IPS-18a (cell line): ENCODE data around the gene MKNK1.
A peak's percentile ranks its signal among the peaks of the same experiment; 100 is the strongest.

Experiments used
- H3K27ac ChIP-seq: one replicate; pipeline ENCODE4 v1.5.1; 2013; ENCODE audit warnings: low read length
- H3K27me3 ChIP-seq: one replicate; pipeline ENCODE4 v1.6.1; 2013; ENCODE audit warnings: mild to moderate bottlenecking, low read length; ENCODE audit not compliant: control insufficient read depth, insufficient read depth
- H3K36me3 ChIP-seq: one replicate; pipeline ENCODE4 v1.6.1; 2013; ENCODE audit warnings: low read depth, low read length; ENCODE audit not compliant: control insufficient read depth
- H3K4me1 ChIP-seq: one replicate; pipeline ENCODE4 v1.6.1; 2013; ENCODE audit warnings: low read depth, low read length; ENCODE audit not compliant: control insufficient read depth
- H3K4me3 ChIP-seq: one replicate; pipeline ENCODE4 v1.5.1; 2013; ENCODE audit warnings: low read length
- H3K9ac ChIP-seq: one replicate; pipeline ENCODE4 v1.6.1; 2013; ENCODE audit warnings: mild to moderate bottlenecking, low read length, moderate library complexity
- H3K9me3 ChIP-seq: one replicate; pipeline ENCODE4 v1.6.1; 2013; ENCODE audit warnings: low read depth, low read length; ENCODE audit not compliant: control insufficient read depth

Gene MKNK1

GRCh38 chr1:46522184-46522968 is 81.7 kb downstream of the MKNK1 start:
- Histone ChIP-seq H3K9ac (no peak overlapping the region), H3K4me1 (peaks cover 51% of the 10 kb centered on the region), H3K4me3 (no peak overlapping the region), H3K36me3 (no peaks in the 10 kb centered on the region), H3K27me3 (peaks cover 63% of the 10 kb centered on the region), H3K9me3 (no peaks in the 10 kb centered on the region), H3K27ac (no peak overlapping the region)

DNA sequence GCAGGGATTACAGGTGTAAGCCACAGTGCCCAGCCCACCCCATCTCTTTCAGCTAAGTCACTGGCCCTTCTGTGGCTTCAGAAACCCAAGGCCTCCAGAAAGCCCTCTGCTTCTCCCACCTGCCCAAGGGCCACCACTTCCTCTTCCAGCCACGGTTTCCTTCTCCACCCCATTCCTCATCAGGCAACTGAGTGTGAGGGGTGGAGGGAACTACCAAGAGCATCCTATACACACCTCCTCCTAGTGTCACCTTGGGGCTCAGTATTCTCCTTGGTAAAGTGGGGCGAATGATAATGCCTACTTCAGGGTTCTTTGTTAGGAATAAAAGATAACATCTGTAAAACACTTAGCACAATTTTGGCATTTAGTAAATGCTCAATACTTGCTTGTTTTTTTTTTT is 82.7 kb downstream of the MKNK1 start:
- Histone ChIP-seq H3K4me1 (peaks cover 52% of the 10 kb centered on the region), H3K27me3 (peaks cover 61% of the 10 kb centered on the region)

GRCh38 chr1:46520063-46520911 is 83.8 kb downstream of the MKNK1 start:
- H3K27me3 ChIP-seq, result peaks cover 61% of the 10 kb centered on the region
- no peak overlapping the region for H3K9ac ChIP-seq
- no peak overlapping the region for H3K27ac ChIP-seq
- no peaks in the 10 kb centered on the region for H3K9me3 ChIP-seq
- no peak overlapping the region for H3K4me3 ChIP-seq
- peaks cover 46% of the 10 kb centered on the region for H3K4me1 ChIP-seq
- no peaks in the 10 kb centered on the region for H3K36me3 ChIP-seq

More for the DNA sequence above, 82.7 kb downstream of the MKNK1 start:
- Histone ChIP-seq H3K9ac (no peak overlapping the region), H3K27ac (no peak overlapping the region), H3K36me3 (no peaks in the 10 kb centered on the region), H3K9me3 (no peaks in the 10 kb centered on the region), H3K4me3 (no peak overlapping the region)

GRCh38 chr1:46519209-46519608 is 84.9 kb downstream of the MKNK1 start:
- no peak overlapping the region for H3K27ac ChIP-seq
- peaks cover 61% of the 10 kb centered on the region for H3K27me3 ChIP-seq
- H3K36me3 ChIP-seq, result no peaks in the 10 kb centered on the region
- H3K4me1 ChIP-seq, result peaks cover 41% of the 10 kb centered on the region
- H3K9me3 ChIP-seq, result no peaks in the 10 kb centered on the region
- H3K9ac ChIP-seq, result no peak overlapping the region
- no peak overlapping the region for H3K4me3 ChIP-seq

- Histone ChIP-seq H3K27ac (no peak overlapping the region), H3K4me3 (no peak overlapping the region), H3K9ac (no peak overlapping the region), H3K4me1 (peaks cover 39% of the 10 kb centered on the region), H3K27me3 (peaks cover 50% of the 10 kb centered on the region), H3K36me3 (no peaks in the 10 kb centered on the region), H3K9me3 (no peaks in the 10 kb centered on the region)
Measured at GRCh38 chr1:46517932-46518498, 86.1 kb downstream of the MKNK1 start.

- H3K9ac ChIP-seq, result no peak overlapping the region
- peaks cover 30% of the 10 kb centered on the region for H3K4me1 ChIP-seq
Measured at GRCh38 chr1:46517010-46517600, 87.0 kb downstream of the MKNK1 start.

DNA sequence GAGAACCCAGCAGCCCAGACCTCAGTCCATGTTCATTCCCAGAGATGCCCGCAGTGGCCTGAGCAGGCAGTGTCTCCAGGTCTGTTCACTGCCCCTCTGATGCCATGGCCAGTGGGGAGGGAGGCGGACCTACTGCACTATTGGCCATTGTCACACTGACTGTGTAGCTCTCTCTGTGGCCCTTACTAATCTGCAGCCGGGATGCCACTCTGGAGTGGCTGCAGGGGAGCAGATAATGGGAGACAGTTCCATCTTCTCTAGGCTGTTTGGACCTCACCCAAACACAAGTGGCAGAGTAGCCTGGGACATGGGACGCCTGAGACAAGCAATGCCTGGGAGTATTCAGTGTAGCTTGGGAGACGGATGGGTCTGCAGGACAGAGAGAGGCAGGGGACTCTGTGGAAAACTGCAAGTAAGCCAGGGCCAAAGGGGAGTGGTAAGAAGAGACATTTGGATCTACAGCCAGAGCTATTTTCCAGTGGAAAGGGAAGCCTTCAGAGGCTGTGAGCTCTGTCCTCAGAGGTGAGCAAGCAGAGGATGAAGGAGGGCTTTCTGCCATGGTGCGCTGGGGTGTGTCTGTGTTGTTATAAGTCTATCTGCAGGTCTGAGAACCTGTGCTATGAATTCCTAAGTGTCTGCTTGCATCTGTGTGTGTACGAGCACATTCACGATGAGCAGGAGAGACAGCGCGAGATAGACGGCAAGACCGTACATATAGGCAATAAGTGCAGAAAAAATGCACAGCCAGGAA is 87.7 kb downstream of the MKNK1 start:
- peaks cover 35% of the 10 kb centered on the region for H3K4me1 ChIP-seq
- H3K36me3 ChIP-seq, result no peaks in the 10 kb centered on the region
- H3K4me3 ChIP-seq, result peak overlapping the region; percentile 15
- H3K9ac ChIP-seq, result no peak overlapping the region
- H3K27me3 ChIP-seq, result peaks cover 43% of the 10 kb centered on the region
- H3K9me3 ChIP-seq, result no peaks in the 10 kb centered on the region
- H3K27ac ChIP-seq, result no peak overlapping the region

More at GRCh38 chr1:46517010-46517600, 87.0 kb downstream of the MKNK1 start:
- no peak overlapping the region for H3K27ac ChIP-seq
- no peaks in the 10 kb centered on the region for H3K9me3 ChIP-seq
- H3K27me3 ChIP-seq, result peaks cover 42% of the 10 kb centered on the region
- no peaks in the 10 kb centered on the region for H3K36me3 ChIP-seq
- H3K4me3 ChIP-seq, result peak overlapping the region; percentile 15

GRCh38 chr1:46515576-46515975 is 88.5 kb downstream of the MKNK1 start:
- peaks cover 37% of the 10 kb centered on the region for H3K4me1 ChIP-seq
- no peak overlapping the region for H3K27ac ChIP-seq
- H3K9me3 ChIP-seq, result no peaks in the 10 kb centered on the region
- H3K36me3 ChIP-seq, result no peaks in the 10 kb centered on the region
- H3K27me3 ChIP-seq, result peaks cover 44% of the 10 kb centered on the region
- H3K9ac ChIP-seq, result no peak overlapping the region
- no peak overlapping the region for H3K4me3 ChIP-seq

DNA sequence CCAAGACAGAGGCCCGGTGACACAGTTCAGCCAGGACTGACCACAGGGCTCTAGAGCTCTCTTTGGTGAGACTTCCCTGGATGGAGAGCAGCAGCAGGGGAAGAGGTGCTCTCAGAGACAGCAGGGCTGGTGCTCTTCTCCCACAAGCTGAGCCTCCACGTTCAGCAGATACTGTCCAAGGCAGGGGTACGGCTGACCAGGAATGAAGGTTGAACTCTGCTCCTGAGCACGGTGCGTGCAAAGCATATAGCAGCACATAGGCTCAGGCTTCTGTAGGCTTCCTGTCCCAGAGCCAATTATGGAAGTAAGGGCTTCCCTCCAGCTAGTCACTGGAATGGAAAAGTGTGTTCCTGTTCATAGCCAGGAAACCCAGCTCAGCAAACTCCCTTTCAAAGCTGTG is 90.5 kb downstream of the MKNK1 start:
- Histone ChIP-seq H3K4me1 (peaks cover 28% of the 10 kb centered on the region), H3K4me3 (no peak overlapping the region), H3K27ac (no peak overlapping the region), H3K9ac (no peak overlapping the region), H3K27me3 (peaks cover 44% of the 10 kb centered on the region), H3K9me3 (no peaks in the 10 kb centered on the region), H3K36me3 (no peaks in the 10 kb centered on the region)

- no peaks in the 10 kb centered on the region for H3K9me3 ChIP-seq
- H3K4me3 ChIP-seq, result no peak overlapping the region
- peaks cover 38% of the 10 kb centered on the region for H3K27me3 ChIP-seq
- no peaks in the 10 kb centered on the region for H3K36me3 ChIP-seq
- H3K9ac ChIP-seq, result no peak overlapping the region
- H3K27ac ChIP-seq, result no peak overlapping the region
- H3K4me1 ChIP-seq, result peaks cover 23% of the 10 kb centered on the region
Measured at GRCh38 chr1:46512792-46513190, 91.3 kb downstream of the MKNK1 start.
